ENCODE results near the gene CA7.

GRCh38 chr16:66834746-66835145, 9.5 kb upstream of the CA7 start:
- no peak for TF ChIP-seq CTCF (IDR thresholded peaks at IDR 0.05)
- TF ChIP-seq POLR2AphosphoS5 (IDR thresholded peaks at IDR 0.05; ENCODE audit: low read depth, low read length) = no peak
- TF ChIP-seq TCF7L2 (IDR thresholded peaks at IDR 0.05; ENCODE audit: low read depth, low read length) = no peak

All from Panc1 (cell line).